ENCODE data around the gene NELFB. TPM values are rescaled to one million over a fixed set of nuclear protein-coding genes. Genes with fewer than 3 reads are reported as not detected.

The NELFB gene
- total RNA-seq, 1 donor from 2014 or later, result 47.3 TPM

- Histone ChIP-seq H3K36me3 (ENCODE audit: control insufficient read depth, insufficient read depth, low read length) (no peaks in the 10 kb centered on the region), H3K27me3 (ENCODE audit: control insufficient read depth, insufficient read depth, low read length) (peaks cover 37% of the 10 kb centered on the region), H3K4me3 (ENCODE audit: low read depth, low read length) (no peak overlapping the region)
- no peak for DNase-seq (ENCODE audit: low read depth)
- peak; percentile 39 for TF ChIP-seq CTCF (IDR thresholded peaks at IDR 0.05; ENCODE audit: insufficient read depth, low read length, poor library complexity, severe bottlenecking)
Measured at GRCh38 chr9:137294681-137295237, 39.6 kb downstream of the NELFB start.

GRCh38 chr9:137295238-137295811 lies 40.2 kb downstream of the NELFB start:
- no peak for DNase-seq (ENCODE audit: low read depth)
- no peaks in the 10 kb centered on the region for H3K36me3 ChIP-seq (ENCODE audit: control insufficient read depth, insufficient read depth, low read length)
- H3K4me3 ChIP-seq (ENCODE audit: low read depth, low read length), result no peak overlapping the region
- peaks cover 41% of the 10 kb centered on the region for H3K27me3 ChIP-seq (ENCODE audit: control insufficient read depth, insufficient read depth, low read length)
- TF ChIP-seq CTCF (IDR thresholded peaks at IDR 0.05; ENCODE audit: insufficient read depth, low read length, poor library complexity, severe bottlenecking), result no peak

- no peak overlapping the region for H3K4me3 ChIP-seq (ENCODE audit: low read depth, low read length)
- DNase-seq (ENCODE audit: low read depth), result no peak
- H3K27me3 ChIP-seq (ENCODE audit: control insufficient read depth, insufficient read depth, low read length), result peaks cover 45% of the 10 kb centered on the region
- no peaks in the 10 kb centered on the region for H3K36me3 ChIP-seq (ENCODE audit: control insufficient read depth, insufficient read depth, low read length)
- no peak for TF ChIP-seq CTCF (IDR thresholded peaks at IDR 0.05; ENCODE audit: insufficient read depth, low read length, poor library complexity, severe bottlenecking)
Measured at GRCh38 chr9:137295849-137296669, 40.9 kb downstream of the NELFB start.

GRCh38 chr9:137296670-137297664 lies 41.8 kb downstream of the NELFB start:
- Histone ChIP-seq H3K4me3 (ENCODE audit: low read depth, low read length) (no peak overlapping the region), H3K27me3 (ENCODE audit: control insufficient read depth, insufficient read depth, low read length) (peaks cover 49% of the 10 kb centered on the region), H3K36me3 (ENCODE audit: control insufficient read depth, insufficient read depth, low read length) (no peaks in the 10 kb centered on the region)
- no peak for DNase-seq (ENCODE audit: low read depth)
- TF ChIP-seq CTCF (IDR thresholded peaks at IDR 0.05; ENCODE audit: insufficient read depth, low read length, poor library complexity, severe bottlenecking), result no peak

GRCh38 chr9:137297966-137298365 lies 42.8 kb downstream of the NELFB start:
- H3K4me3 ChIP-seq (ENCODE audit: low read depth, low read length), result no peak overlapping the region
- no peak for TF ChIP-seq CTCF (IDR thresholded peaks at IDR 0.05; ENCODE audit: insufficient read depth, low read length, poor library complexity, severe bottlenecking)
- no peaks in the 10 kb centered on the region for H3K36me3 ChIP-seq (ENCODE audit: control insufficient read depth, insufficient read depth, low read length)
- DNase-seq (ENCODE audit: low read depth), result no peak
- peaks cover 47% of the 10 kb centered on the region for H3K27me3 ChIP-seq (ENCODE audit: control insufficient read depth, insufficient read depth, low read length)
